Measurements from ENCODE around the gene COA1.

DNA sequence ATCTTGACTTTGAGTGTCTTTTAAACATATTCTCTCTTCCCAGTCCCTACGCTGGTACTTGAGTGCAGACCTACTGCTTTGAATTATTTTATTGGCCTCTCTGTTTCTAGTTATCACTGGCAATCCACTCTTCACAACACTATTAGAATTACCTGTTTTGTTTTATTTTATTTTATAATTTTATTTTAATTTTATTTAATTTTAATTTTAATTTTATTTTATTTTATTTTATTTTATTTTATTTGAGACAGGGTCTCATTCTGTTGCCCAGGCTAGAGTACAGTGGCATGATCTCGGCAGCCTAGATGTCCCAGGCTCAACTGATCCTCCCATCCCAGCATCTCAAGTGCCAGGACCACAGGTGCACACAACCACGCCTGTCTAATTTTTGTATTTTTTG is 139.6 kb downstream of the COA1 start:
- TF ChIP-seq, protein P1, sequence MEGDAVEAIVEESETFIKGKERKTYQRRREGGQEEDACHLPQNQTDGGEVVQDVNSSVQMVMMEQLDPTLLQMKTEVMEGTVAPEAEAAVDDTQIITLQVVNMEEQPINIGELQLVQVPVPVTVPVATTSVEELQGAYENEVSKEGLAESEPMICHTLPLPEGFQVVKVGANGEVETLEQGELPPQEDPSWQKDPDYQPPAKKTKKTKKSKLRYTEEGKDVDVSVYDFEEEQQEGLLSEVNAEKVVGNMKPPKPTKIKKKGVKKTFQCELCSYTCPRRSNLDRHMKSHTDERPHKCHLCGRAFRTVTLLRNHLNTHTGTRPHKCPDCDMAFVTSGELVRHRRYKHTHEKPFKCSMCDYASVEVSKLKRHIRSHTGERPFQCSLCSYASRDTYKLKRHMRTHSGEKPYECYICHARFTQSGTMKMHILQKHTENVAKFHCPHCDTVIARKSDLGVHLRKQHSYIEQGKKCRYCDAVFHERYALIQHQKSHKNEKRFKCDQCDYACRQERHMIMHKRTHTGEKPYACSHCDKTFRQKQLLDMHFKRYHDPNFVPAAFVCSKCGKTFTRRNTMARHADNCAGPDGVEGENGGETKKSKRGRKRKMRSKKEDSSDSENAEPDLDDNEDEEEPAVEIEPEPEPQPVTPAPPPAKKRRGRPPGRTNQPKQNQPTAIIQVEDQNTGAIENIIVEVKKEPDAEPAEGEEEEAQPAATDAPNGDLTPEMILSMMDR (IDR thresholded peaks at IDR 0.05; ENCODE audit: insufficient read depth, low read length): no peak
- TF ChIP-seq POLR2AphosphoS5 (IDR thresholded peaks at IDR 0.05; ENCODE audit: low read depth) (no peak), REST (IDR thresholded peaks at IDR 0.05; ENCODE audit: insufficient replicate concordance, low read depth) (no peak), SPI1 (IDR thresholded peaks at IDR 0.05; ENCODE audit: borderline replicate concordance, low read depth) (no peak), GABPA (IDR thresholded peaks at IDR 0.05; ENCODE audit: low read depth) (no peak)
